ENCODE results near the gene RAB31.
"Not testable (repeated sequence)": the region's sequence is repeated elsewhere in the genome, so short reads cannot be mapped to it uniquely, and the experiment has no call there.

RAB31 gene

DNA sequence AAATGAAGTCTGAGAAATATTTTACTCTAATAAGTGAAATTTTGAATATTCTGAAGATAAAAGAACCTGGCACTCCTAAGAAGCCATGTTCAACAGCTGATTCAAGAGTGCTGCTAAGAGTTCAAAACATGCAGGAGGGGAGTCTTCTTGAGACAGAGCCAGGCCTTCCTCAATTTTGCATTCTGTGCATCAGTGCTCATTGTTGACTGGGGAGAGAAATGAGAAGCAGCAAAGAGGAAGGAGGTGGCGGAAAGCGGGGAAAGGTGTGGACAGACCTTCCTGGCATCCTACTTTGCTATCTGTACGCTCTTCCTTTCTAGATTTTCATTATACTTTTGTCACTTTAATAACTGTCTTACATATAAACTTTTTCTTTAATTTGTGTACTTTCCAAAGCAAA lies 148.0 kb downstream of the RAB31 start:
- ATAC-seq (ENCODE audit: low read depth): no peak
- no peaks in the 10 kb centered on the region; the same call in 1 of the 2 replicates for H3K36me3 ChIP-seq (ENCODE audit: low read depth)
- no peak overlapping the region for H3K4me3 ChIP-seq (ENCODE audit: severe bottlenecking)
- no peaks in the 10 kb centered on the region for H3K27me3 ChIP-seq (ENCODE audit: insufficient read depth, poor library complexity, severe bottlenecking)
- H3K4me1 ChIP-seq (ENCODE audit: insufficient read depth, poor library complexity, severe bottlenecking): peaks cover 10% of the 10 kb centered on the region
- no peak for DNase-seq (ENCODE audit: low spot score)
- H3K9me3 ChIP-seq (ENCODE audit: severe bottlenecking): no peaks in the 10 kb centered on the region
- no peak for TF ChIP-seq CTCF (IDR thresholded peaks at IDR 0.05; ENCODE audit: poor library complexity, severe bottlenecking)
- H3K27ac ChIP-seq (ENCODE audit: poor library complexity, severe bottlenecking): no peak overlapping the region

- DNase-seq (ENCODE audit: low spot score); H3K4me1 ChIP-seq (ENCODE audit: insufficient read depth, poor library complexity, severe bottlenecking); H3K4me3 ChIP-seq (ENCODE audit: severe bottlenecking); H3K27me3 ChIP-seq (ENCODE audit: insufficient read depth, poor library complexity, severe bottlenecking); H3K27ac ChIP-seq (ENCODE audit: poor library complexity, severe bottlenecking); H3K36me3 ChIP-seq (ENCODE audit: low read depth); ATAC-seq (ENCODE audit: low read depth); H3K9me3 ChIP-seq (ENCODE audit: severe bottlenecking): not testable (repeated sequence)
These were observed 149.4 kb downstream of the RAB31 start for GRCh38 chr18:9857479-9857998.

GRCh38 chr18:9858642-9859041 lies 150.5 kb downstream of the RAB31 start:
- DNase-seq (ENCODE audit: low spot score) (no peak), ATAC-seq (ENCODE audit: low read depth) (no peak)
- no peaks in the 10 kb centered on the region for H3K9me3 ChIP-seq (ENCODE audit: severe bottlenecking)
- H3K27me3 ChIP-seq (ENCODE audit: insufficient read depth, poor library complexity, severe bottlenecking): no peaks in the 10 kb centered on the region
- H3K36me3 ChIP-seq (ENCODE audit: low read depth): no peaks in the 10 kb centered on the region
- no peak overlapping the region for H3K4me3 ChIP-seq (ENCODE audit: severe bottlenecking)
- no peak overlapping the region for H3K27ac ChIP-seq (ENCODE audit: poor library complexity, severe bottlenecking)
- no peaks in the 10 kb centered on the region for H3K4me1 ChIP-seq (ENCODE audit: insufficient read depth, poor library complexity, severe bottlenecking)
- no peak for TF ChIP-seq CTCF (IDR thresholded peaks at IDR 0.05; ENCODE audit: poor library complexity, severe bottlenecking)

DNA sequence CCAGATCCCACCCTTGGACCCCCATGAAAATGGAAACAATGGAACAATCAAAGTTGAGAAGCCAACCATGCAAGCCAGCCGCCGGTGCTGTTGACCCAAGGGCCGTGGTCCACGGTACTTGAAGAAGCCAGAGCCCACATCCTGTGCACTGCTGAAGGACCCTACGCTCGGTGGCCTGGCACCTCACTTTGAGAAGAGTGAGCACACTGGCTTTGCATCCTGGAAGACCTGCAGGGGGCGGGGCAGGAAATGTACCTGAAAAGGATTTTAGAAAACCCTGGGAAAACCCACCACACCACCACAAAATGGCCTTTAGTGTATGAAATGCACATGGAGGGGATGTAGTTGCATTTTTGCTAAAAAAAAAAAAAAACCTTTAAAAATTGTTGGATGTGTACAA lies 151.1 kb downstream of the RAB31 start:
- Histone ChIP-seq H3K4me3 (ENCODE audit: severe bottlenecking) (no peak overlapping the region), H3K27ac (ENCODE audit: poor library complexity, severe bottlenecking) (no peak overlapping the region), H3K27me3 (ENCODE audit: insufficient read depth, poor library complexity, severe bottlenecking) (no peaks in the 10 kb centered on the region), H3K9me3 (ENCODE audit: severe bottlenecking) (no peaks in the 10 kb centered on the region), H3K4me1 (ENCODE audit: insufficient read depth, poor library complexity, severe bottlenecking) (no peaks in the 10 kb centered on the region), H3K36me3 (ENCODE audit: low read depth) (no peaks in the 10 kb centered on the region)
- ATAC-seq (ENCODE audit: low read depth) (no peak), DNase-seq (ENCODE audit: low spot score) (no peak)
- TF ChIP-seq CTCF (IDR thresholded peaks at IDR 0.05; ENCODE audit: poor library complexity, severe bottlenecking): no peak

GRCh38 chr18:9860682-9861081 lies 152.6 kb downstream of the RAB31 start:
- no peak overlapping the region for H3K4me3 ChIP-seq (ENCODE audit: severe bottlenecking)
- ATAC-seq (ENCODE audit: low read depth): no peak
- H3K9me3 ChIP-seq (ENCODE audit: severe bottlenecking): no peaks in the 10 kb centered on the region
- no peak for DNase-seq (ENCODE audit: low spot score)
- no peak for TF ChIP-seq CTCF (IDR thresholded peaks at IDR 0.05; ENCODE audit: poor library complexity, severe bottlenecking)
- no peaks in the 10 kb centered on the region for H3K36me3 ChIP-seq (ENCODE audit: low read depth)
- H3K27me3 ChIP-seq (ENCODE audit: insufficient read depth, poor library complexity, severe bottlenecking): no peaks in the 10 kb centered on the region
- H3K4me1 ChIP-seq (ENCODE audit: insufficient read depth, poor library complexity, severe bottlenecking): no peaks in the 10 kb centered on the region
- H3K27ac ChIP-seq (ENCODE audit: poor library complexity, severe bottlenecking): no peak overlapping the region

Measured in RWPE2 (cell line).